GM12874 (cell line): ENCODE results near the gene CD300LG.
A peak's percentile ranks its signal among the peaks of the same experiment; 100 is the strongest.

Experiments used
- CTCF ChIP-seq: IDR thresholded peaks from 2 replicates; pipeline ENCODE4 v1.5.1; 2011; ENCODE audit warnings: low read depth, mild to moderate bottlenecking, control low read depth, low read length, moderate library complexity; ENCODE audit not compliant: insufficient read depth

The CD300LG gene

GRCh38 chr17:43839670-43840108, 7.3 kb upstream of the CD300LG start:
- no peak for TF ChIP-seq CTCF

- peak; percentile 21; the same call in 1 of the 2 replicates for TF ChIP-seq CTCF
These were observed 6.2 kb upstream of the CD300LG start for GRCh38 chr17:43840814-43841213.

GRCh38 chr17:43841282-43841681, 5.7 kb upstream of the CD300LG start:
- no peak for TF ChIP-seq CTCF

- no peak for TF ChIP-seq CTCF
These were observed 4.0 kb upstream of the CD300LG start for GRCh38 chr17:43842975-43843325.

- TF ChIP-seq CTCF: no peak
These were observed 2.7 kb upstream of the CD300LG start for GRCh38 chr17:43844241-43844640.

GRCh38 chr17:43845766-43846165, 1.2 kb upstream of the CD300LG start:
- no peak for TF ChIP-seq CTCF

GRCh38 chr17:43846221-43846712, 709 bp upstream of the CD300LG start:
- peak; percentile 98 for TF ChIP-seq CTCF
